Activated CD4-positive, alpha-beta T cell treated with anti-CD3 and anti-CD28 coated beads, Interleukin-2, Interleukin-4, amounts not matched to agents 100 ng/mL and 50 ng/mL, durations not matched to agents 16 hours and 8 hours (primary cell): ENCODE results near the gene FSTL4.
A peak's percentile ranks its signal among the peaks of the same experiment; 100 is the strongest.

Experiments used
- DNase-seq: peaks from one replicate; pipeline ENCODE4 v3.0.0-alpha.2; 2020; ENCODE audit warnings: low spot score

FSTL4 gene

DNA sequence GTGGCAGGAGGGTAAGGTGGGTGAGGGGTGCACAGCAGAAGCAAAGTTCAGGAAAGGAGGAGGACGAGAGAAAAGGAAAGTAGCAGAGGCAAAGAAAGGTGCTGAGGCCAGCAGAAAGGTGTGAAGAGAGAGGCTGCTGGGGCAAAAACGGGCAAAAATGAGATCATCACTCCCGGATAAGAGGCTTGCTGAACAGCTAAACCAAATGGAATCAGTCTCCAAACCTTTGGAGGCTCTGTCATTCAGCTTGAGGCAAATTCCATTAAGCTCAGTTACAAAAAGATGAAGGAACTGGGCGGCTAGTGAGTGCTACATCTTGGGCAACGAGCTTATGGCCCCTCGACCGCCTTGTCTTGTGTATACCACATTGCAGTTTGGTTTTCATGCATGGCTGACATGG, 136.4 kb downstream of the FSTL4 start:
- DNase-seq: no peak

DNA sequence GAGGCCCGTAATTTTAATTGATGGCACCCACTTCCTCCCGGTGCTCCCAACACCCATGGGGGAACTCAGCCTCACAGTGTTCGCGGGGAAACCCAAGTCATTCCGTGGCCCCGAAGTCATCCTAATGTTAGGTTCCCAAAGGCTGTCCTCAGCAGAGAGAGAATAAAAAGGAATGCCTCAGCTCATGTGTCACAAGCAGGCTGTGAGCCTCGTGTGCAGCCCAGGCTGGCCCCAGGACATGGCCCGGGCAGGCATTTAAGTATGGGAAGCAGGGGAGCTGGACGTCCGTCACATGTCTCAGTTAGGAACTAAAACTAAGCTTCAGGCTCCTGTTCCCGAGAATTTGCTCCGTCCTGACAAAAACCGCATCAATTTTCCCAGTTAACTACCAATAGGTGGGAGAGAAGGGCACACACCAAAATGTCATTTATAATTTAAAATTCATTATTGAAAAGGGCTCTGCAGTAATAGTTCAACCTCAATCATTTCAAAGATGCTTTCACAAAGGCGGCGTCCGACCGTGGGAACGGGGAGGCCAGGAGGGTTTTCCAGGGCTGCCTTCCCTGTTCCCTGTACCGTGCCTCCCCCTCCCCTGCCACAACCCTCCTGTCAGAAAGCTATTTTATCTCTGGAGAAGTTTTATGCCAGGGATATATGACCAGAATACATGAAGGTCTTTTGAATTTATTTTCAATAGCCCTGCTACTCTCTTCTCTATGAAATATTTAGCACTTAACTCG, 137.3 kb downstream of the FSTL4 start:
- no peak for DNase-seq

DNA sequence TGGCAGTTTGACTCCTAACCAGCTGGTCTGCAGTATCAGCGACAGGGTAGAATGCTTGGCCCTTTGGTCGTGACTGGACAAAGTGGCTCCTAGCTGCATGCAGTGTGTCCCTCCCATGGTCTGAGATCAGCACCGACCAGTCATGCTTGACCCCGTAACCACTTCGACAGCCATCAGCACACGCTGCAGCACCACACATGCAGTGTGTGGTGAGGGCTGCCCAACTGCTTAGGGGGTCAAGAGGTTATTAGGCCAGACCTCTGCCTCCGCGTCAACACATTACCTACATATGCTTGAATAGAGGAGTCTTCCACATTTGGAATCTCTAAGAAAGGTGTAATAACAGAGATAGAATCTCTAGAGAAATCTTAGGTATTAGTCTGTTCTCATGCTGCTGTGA, 139.1 kb downstream of the FSTL4 start:
- DNase-seq: no peak

DNA sequence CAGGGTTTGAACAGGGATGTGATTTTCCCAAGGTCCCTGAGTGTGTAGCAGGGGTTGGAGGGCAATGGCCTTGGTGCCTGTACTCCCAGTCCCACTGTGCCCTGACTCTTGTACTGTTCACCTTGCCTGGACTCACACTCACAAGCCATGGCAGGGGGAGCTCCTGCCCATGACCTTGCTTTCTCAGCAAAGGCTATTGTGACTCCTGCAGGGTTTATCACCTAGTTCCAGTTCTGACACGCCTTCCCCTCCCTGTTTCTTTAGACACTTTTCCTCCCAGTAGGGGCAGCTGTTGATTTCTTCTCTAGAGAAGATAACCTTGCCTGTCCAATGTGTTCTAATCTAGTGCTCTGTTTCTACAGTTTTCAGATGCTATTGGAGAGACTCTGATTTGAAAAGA, 139.5 kb downstream of the FSTL4 start:
- DNase-seq: no peak

DNA sequence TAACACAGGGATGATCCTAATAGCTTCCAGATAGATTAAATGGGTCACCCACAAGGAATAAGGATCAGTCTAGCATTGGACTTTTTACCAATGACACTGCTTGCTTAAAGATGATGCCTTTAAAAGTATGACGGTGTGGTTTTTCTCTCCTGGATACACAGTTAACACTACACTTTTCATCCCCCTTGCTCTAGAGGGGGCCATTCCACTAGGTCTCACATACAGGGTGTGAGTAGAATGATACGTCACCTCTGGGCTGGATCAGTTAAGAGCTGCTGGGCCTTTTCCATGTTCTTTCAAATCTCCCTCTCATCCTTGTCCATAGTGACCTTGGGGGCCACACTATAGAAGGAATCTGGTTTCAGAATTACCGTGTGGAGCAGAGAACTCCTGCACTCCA, 140.6 kb downstream of the FSTL4 start:
- no peak for DNase-seq

DNA sequence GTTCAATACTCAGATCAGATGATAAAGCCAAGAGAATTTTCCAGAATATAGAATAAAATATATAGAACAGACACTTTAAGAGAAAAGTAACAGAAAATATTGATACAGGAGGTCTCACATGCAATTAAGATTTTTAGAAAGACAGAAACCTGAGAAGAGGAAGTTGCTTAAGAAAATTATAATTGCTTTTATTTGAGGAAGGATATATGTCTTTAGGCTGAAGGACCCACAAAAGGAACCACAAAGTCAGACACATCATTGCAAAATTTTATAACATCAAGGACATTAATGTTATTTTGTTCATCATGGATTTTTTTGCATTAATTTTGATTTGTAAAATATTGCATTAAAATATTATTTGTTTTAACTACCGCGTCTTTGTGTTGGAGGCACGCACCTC, 141.5 kb downstream of the FSTL4 start:
- DNase-seq: no peak

DNA sequence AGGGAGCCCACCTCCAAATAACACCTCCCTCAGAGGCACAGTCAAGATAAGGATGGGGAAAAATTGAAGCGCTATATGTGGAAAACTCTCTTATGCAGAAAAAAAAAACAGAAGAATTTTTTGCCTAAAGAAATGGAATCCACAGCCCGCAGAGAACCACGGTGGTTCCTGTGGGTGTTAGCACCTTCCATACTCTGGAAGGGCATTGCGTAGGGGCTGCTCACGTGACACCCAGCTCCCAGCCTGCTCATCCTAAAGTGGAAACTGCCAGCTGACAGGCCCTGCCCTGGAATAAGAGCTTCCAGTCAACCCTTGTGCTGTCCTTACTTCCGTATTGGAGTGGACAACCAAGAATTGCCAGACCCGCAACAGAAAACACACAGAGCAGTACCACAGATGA, 142.5 kb downstream of the FSTL4 start:
- DNase-seq: no peak

DNA sequence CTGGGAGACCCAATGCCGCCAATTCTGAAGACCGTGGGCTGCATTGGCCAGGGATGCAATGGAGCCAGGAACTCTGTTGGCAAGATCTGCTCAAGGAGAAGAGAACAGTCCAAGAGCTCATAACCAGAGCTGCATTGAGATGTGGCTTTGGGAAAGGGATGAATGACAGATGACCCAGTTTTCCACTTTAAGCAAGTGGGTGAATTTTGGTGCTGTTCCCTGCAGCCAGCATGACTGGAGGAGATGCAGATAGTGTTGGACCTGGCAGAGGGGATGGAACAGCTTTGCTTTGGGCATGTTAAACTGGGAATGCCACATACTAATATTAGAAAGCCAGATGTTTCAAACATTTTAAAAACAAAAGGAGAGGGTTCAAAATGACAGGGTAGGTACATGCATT, 143.1 kb downstream of the FSTL4 start:
- DNase-seq: no peak

DNA sequence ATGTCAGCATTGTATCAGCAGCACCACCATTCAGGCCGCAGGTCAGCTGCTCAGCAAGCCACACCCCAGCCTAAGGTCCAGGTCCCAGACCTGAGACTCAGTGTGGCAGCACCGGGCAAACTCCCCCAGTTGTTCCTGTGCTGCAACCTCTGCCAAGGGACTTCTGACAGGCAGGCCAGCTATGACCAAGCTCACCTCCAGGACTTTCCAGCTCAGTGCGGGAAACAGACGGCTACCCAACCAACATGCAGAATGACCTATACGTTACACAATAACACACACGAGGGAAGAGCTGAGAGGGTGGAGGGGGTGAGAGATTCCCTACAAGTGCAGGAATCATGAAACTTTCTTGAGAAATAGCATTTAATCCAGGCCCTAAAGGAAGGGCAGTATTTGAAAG, 143.7 kb downstream of the FSTL4 start:
- no peak for DNase-seq

DNA sequence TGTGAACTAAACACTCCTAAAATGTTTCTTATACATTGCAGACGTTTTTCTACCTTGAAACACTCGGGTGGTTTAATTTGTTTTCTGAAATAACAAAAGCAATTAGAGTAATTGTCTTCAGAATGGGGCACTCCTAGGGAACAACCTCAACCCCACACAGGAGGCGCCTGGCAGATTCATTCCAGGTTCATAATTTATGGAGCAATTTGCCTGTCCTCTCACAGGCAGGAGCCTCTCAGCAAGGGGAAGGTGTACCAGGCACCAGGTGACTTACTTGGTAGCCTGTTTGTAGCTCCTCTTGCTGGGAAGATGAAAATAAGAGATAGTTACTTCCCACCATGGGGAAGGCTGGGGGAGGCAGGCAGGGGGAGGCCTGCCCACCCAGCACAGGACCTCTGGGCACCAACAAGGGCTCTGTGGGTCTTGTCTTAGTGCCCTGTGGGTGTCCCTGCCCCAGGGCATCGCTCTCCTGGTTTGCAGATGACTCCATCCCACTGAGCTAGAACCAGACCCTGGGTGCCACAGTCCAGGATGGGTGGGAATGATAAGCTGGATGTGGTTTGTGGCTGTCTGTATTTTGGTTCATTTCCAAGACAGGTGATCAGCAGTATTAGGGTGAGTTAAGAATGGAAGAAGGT, 144.4 kb downstream of the FSTL4 start:
- no peak for DNase-seq

DNA sequence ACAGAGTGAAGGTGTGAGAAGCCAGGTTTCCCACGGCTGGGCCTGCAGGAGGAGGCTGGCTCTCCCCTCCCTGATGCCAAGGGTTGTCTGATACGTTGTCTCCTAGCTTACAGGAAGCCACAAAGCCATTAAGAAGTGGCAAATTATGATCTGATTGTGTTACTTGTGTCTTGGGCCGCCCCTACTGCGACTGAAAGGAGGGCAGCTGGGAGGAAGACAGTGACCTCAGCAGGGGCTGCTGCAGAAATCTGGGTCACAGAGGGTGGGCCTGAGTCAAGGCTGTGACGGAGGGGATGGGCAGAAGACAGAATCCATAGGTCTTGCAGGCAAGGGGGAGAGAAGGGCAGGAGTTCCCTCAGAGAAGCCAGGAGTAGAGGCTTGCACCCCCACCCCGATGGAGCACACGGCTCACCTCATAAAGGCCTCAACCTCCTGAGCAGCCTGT, 145.0 kb downstream of the FSTL4 start:
- DNase-seq: no peak

DNA sequence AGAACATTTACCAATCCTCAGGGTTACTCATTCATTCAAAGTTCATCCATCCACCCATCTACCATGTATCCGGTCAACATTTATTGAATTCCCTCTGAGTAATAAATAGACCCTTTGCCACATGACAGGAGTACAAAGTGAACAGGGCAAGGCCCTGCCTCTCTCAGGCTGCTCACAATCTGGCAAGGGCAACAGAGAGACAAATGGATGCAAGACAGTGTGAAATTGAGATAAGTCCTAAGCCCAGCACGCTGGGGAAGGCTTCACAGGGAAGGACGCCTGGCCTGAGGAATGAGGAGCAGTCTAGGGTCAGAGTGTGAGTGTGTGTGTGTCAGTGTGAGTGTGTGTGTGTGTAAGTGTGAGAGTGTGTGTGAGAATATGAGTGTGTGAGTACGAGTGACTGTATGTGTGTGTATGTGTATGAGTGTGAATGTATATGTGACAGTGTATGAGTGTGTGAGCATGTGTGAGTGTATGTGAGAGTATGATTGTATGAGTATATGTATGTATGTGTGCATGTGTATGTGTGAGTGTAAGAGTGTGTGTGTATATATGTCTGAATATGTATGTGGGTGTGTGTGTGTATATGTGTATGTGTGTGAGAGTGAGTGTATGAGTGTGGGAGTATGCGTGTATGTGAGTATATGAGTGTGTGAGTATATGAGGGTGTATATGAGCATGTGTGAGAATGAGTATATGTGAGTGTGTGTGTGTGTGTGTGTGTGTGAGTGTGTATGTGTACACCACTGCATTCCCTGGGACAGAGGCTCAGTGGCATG, 145.6 kb downstream of the FSTL4 start:
- DNase-seq: no peak

DNA sequence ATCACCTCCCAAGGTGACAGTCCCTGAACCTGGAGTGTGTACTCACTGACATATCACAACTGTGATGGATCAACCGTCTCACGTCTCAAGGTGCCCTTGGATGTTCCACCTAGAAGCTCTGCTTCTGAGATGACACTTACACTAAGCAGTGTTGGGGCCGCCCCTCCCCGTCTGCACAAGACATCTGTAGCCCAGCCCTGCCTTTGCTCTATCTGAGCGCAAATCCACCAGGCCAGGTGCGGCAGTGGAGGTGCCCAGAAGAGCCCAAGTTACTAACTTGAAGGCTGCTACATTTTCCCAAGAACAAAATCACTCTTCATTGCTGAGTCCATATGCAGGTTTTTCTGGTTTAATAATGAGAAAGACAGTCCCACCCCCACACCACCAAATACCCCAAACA, 148.3 kb downstream of the FSTL4 start:
- DNase-seq: no peak

DNA sequence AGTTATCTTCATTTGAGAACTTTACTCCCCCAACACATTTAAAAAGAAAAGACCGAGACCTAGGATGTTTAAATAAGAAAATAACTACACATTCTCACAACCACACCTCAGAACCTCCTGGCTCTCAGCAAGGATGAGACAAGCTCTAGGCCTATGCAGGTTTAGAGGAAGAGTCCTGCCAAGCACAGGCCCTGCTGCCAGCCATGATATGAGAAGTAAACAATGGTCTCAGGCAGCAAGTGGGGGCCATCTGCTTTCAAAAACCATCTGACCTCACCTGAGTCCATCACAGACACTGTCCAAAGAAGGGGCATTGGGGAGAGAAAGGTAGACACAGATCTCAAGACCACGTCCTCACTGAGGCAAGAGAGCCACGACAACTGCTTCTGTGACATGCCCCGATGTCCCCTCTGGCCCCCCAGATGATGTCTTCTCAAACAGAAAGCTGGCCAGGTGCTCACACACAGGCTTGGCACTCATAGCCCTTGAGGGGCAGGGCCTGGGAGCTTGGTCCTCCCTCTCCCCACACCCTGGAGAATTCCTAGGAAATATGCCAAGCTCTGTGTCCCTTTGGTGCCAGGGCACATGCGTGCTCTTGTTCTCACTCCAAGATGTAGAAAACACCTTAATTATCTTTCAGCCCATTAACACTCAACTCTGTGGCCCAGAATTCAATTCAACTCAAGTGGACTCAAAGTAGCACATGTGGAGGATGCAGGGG, 150.4 kb downstream of the FSTL4 start:
- DNase-seq: no peak

DNA sequence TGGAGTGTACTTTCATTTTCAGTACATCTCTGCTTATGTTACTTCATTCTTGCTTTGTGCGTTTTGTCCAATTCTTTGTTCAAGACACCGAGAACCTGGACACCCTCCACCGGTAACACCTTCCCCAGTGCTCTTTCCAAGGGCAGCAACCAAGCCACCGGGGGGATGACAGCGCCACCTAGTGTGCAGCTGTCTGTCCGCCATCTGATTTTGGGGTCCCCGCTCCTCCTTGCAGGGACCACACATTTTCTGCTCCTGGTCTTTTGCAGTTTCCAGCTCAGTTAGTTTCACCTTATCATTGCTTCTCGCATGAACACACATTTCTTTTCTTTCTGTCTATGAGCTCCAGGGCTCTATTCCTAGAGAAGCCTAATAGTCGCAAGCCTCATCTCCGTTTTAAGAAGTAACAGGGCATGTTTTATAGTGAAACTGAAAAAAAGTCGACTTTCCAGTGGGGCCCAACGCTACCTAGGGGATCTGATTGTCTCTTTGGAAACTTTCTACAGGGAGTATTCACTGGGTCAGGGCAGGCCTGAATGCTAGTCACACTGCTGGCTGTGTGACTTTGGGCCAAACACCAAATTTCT, 152.1 kb downstream of the FSTL4 start:
- peak; percentile 35 for DNase-seq

DNA sequence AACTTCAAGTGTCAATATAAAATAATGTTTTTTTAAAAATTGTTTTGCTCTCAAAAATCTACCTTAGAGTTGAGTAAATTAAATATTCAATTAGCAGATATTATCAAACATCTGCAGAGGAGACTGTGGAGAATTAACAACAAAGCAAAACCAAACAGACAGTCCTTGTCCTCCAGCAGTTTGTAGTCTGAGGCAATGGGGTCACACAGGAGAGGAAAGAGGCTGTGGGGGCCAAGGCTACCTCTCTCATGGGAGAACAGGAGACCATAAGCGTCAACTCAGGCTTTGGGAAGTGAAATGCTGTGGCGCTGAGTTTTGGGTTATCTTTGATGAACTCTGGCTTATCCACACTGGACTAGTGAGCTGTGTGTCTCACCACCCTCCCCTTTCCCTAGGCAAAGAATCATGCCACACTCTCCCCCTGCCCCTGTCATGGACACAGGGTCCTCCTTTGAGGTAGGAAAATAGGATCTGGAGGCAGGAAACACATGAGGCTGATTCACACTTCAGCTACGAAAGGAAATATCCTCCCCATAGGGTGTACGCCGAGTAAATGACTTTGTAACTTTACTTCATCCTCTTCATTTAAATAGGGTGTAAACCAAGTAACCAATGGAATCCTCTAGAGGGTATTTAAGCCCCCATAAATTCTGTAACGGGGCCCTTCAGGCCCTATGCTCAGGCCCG, 152.7 kb downstream of the FSTL4 start:
- DNase-seq: no peak

DNA sequence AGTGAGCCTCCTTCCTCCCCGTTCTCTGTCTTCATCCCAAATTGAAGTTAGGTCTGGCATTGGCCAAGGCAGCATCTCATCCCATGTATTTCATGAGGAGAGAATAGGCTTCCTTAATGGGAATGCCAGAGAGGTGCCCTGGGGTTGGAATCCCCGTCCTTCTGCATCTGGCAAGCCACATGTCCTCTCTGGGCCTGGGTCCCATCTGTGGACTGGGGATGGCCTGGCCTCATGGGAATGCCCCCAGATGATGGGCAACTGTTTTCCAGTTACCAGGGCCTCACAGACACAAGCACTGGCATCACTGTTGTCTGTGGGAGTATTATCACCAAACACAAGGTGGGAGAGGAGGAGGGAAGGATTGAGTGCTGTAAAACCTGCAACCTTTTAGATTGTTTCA, 153.9 kb downstream of the FSTL4 start:
- no peak for DNase-seq

DNA sequence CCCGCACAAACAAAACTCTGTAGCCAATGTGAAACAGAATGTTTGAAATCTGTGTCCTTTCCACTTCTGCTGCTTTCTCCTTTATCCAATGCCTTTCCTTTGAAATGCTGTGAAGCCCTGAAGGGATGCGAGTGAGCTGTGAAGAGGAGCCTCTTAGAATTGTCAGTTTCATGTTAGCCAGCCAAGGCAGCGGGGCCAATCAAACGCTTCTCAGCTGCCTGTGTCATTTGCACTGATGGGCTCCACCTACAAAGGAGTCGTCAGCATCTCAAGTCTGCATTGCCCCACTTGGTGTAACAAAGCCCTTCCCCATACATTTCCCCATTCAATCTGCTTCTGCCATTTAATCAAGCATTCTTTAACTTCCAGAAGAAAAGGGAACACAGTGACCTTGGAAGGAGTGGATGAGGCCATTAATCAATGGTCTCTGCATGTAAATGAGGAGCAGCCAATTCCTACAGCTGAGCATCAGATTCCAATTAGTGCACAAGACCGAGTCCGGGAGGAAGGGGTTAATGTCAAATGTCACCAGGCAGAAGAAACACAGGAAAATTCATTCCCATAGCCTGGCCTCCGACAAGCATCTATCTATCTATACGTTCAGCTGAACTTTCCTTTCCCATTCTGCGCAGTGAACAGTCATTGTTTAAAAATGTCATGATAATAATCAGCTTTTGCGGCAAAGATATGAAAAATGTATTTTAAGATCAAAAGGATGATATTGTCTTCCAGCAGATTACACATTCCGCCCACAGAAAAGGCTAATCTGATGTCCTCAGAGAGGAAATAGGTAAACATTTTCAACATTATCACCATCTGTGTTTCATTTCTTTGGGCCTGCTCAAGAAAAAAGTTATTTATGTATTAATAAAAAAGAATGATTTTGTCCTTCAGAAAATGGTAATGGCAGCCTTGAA, 154.6 kb downstream of the FSTL4 start:
- DNase-seq: no peak

DNA sequence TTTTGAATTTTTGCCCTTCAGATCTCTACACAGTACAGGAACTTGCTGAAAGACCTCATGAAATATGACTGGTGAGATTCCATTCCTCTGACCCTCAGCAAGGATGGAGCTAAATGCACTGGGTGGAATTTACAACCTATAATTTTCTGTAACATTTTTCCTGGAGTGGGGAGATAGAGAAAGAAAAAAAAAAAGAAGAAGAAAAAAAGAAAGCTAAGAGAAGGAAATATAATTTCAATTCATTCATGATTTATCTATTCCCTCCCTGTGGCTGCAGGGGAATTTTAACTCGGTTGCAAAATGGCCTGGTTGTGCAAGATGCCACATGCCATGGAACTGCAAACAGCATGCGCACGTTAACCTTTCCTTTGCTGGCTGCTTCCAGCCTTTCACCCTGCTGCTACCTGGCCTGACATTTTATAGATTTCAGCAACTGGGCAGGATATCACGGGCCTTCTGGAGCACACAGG, 155.4 kb downstream of the FSTL4 start:
- no peak for DNase-seq

DNA sequence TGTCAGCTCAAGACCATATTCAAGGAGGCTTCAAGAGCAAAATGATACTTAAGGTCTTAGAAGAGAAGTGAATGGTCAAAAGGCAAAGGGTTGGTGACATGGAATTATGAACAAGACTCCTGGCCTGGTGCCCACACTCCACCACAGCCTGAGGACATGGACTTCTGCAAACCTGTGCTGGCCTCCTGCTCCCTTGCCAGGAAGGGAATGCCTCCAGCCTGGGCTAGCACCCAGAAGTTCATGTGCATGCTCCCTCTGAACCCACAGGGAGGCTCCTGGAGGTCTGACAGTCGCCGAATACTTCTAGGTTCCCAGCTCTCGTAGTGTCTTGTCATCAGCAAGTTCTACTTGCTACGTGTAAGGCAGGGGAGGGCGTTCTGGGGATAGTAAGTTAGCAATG, 156.7 kb downstream of the FSTL4 start:
- DNase-seq: no peak
